Measurements from ENCODE around the gene GFRA3. TPM values are rescaled to one million over a fixed set of nuclear protein-coding genes. Genes with fewer than 3 reads are reported as not detected.

Gene GFRA3
- total RNA-seq, 1 donor from 2014 or later, result 4.7 TPM

GRCh38 chr5:138289296-138289695 lies 14.9 kb upstream of the GFRA3 start:
- Histone ChIP-seq H3K4me3 (no peak overlapping the region), H3K27me3 (no peaks in the 10 kb centered on the region), H3K36me3 (no peaks in the 10 kb centered on the region), H3K9me3 (no peaks in the 10 kb centered on the region), H3K4me1 (no peaks in the 10 kb centered on the region), H3K27ac (no peak overlapping the region)
- no peak for TF ChIP-seq POLR2A (IDR thresholded peaks at IDR 0.05)
- TF ChIP-seq CTCF (IDR thresholded peaks at IDR 0.05), result no peak
- TF ChIP-seq POLR2AphosphoS5 (IDR thresholded peaks at IDR 0.05; ENCODE audit: insufficient read depth in 1 of 2, low read depth in 1 of 2), result no peak
- intact Hi-C loops (cut with DNase I), result no loop called here
- DNase-seq (ENCODE audit: extremely low spot score in 2 of 2), result no peak

GRCh38 chr5:138287246-138287645 lies 12.8 kb upstream of the GFRA3 start:
- Histone ChIP-seq H3K4me3 (no peak overlapping the region), H3K4me1 (no peaks in the 10 kb centered on the region), H3K27ac (no peak overlapping the region), H3K36me3 (no peaks in the 10 kb centered on the region), H3K9me3 (no peaks in the 10 kb centered on the region), H3K27me3 (no peaks in the 10 kb centered on the region)
- TF ChIP-seq POLR2A (IDR thresholded peaks at IDR 0.05), result no peak
- intact Hi-C loops (cut with DNase I), result no loop called here
- no peak for DNase-seq (ENCODE audit: extremely low spot score in 2 of 2)

- no peak for TF ChIP-seq CTCF (IDR thresholded peaks at IDR 0.05)
- TF ChIP-seq POLR2A (IDR thresholded peaks at IDR 0.05), result no peak
- no peak for TF ChIP-seq POLR2AphosphoS5 (IDR thresholded peaks at IDR 0.05; ENCODE audit: insufficient read depth in 1 of 2, low read depth in 1 of 2)
- H3K27ac ChIP-seq, result no peak overlapping the region
- no peak overlapping the region for H3K4me3 ChIP-seq
- H3K27me3 ChIP-seq, result no peaks in the 10 kb centered on the region
- H3K9me3 ChIP-seq, result no peaks in the 10 kb centered on the region
- no peaks in the 10 kb centered on the region for H3K36me3 ChIP-seq
- DNase-seq (ENCODE audit: extremely low spot score in 2 of 2), result no peak
- H3K4me1 ChIP-seq, result no peaks in the 10 kb centered on the region
- intact Hi-C loops (cut with DNase I), result no loop called here
Observed at GRCh38 chr5:138282920-138283742, 8.7 kb upstream of the GFRA3 start.

- Histone ChIP-seq H3K4me1 (no peaks in the 10 kb centered on the region), H3K27me3 (no peaks in the 10 kb centered on the region), H3K9me3 (no peaks in the 10 kb centered on the region), H3K36me3 (no peaks in the 10 kb centered on the region), H3K27ac (no peak overlapping the region), H3K4me3 (no peak overlapping the region)
- intact Hi-C loops (cut with DNase I), result no loop called here
- no peak for DNase-seq (ENCODE audit: extremely low spot score in 2 of 2)
- TF ChIP-seq POLR2A (IDR thresholded peaks at IDR 0.05) (no peak), POLR2AphosphoS5 (IDR thresholded peaks at IDR 0.05; ENCODE audit: insufficient read depth in 1 of 2, low read depth in 1 of 2) (no peak), CTCF (IDR thresholded peaks at IDR 0.05) (no peak)
Observed at GRCh38 chr5:138280915-138281314, 6.5 kb upstream of the GFRA3 start.

- peaks cover 11% of the 10 kb centered on the region for H3K4me1 ChIP-seq
- H3K36me3 ChIP-seq, result no peaks in the 10 kb centered on the region
- no peak overlapping the region for H3K27ac ChIP-seq
- no peaks in the 10 kb centered on the region for H3K27me3 ChIP-seq
- no peaks in the 10 kb centered on the region for H3K9me3 ChIP-seq
- intact Hi-C loops (cut with DNase I), result no loop called here
- no peak for DNase-seq (ENCODE audit: extremely low spot score in 2 of 2)
- TF ChIP-seq POLR2AphosphoS5 (IDR thresholded peaks at IDR 0.05; ENCODE audit: insufficient read depth in 1 of 2, low read depth in 1 of 2) (no peak), POLR2A (IDR thresholded peaks at IDR 0.05) (no peak), CTCF (IDR thresholded peaks at IDR 0.05) (no peak)
- no peak overlapping the region for H3K4me3 ChIP-seq
Observed at GRCh38 chr5:138276402-138277054, 2.1 kb upstream of the GFRA3 start.

Data from vagina (tissue), 2 donors.